ENCODE results near the gene EFCC1.
A peak's percentile ranks its signal among the peaks of the same experiment; 100 is the strongest.

The EFCC1 gene

GRCh38 chr3:129039271-129040038, 38.4 kb downstream of the EFCC1 start:
- H3K27me3 Mint-ChIP-seq (ENCODE audit: low read depth): peaks cover 42% of the 10 kb centered on the region
- no peaks in the 10 kb centered on the region for H3K4me1 Mint-ChIP-seq (ENCODE audit: low read depth)
- H3K36me3 Mint-ChIP-seq (ENCODE audit: low read depth): peaks cover 3% of the 10 kb centered on the region
- H3K27ac Mint-ChIP-seq: no peak overlapping the region
- no peaks in the 10 kb centered on the region for H3K9me3 Mint-ChIP-seq
- H3K4me3 Mint-ChIP-seq: no peak overlapping the region

GRCh38 chr3:129040039-129040336, 38.9 kb downstream of the EFCC1 start:
- no peak overlapping the region for H3K27ac Mint-ChIP-seq
- H3K36me3 Mint-ChIP-seq (ENCODE audit: low read depth): peaks cover 3% of the 10 kb centered on the region
- no peaks in the 10 kb centered on the region for H3K9me3 Mint-ChIP-seq
- no peaks in the 10 kb centered on the region for H3K4me1 Mint-ChIP-seq (ENCODE audit: low read depth)
- no peak overlapping the region for H3K4me3 Mint-ChIP-seq
- H3K27me3 Mint-ChIP-seq (ENCODE audit: low read depth): peaks cover 46% of the 10 kb centered on the region

GRCh38 chr3:129040579-129041300, 39.6 kb downstream of the EFCC1 start:
- H3K4me1 Mint-ChIP-seq (ENCODE audit: low read depth): peaks cover 1% of the 10 kb centered on the region
- H3K9me3 Mint-ChIP-seq: no peaks in the 10 kb centered on the region
- no peak overlapping the region for H3K4me3 Mint-ChIP-seq
- peaks cover 50% of the 10 kb centered on the region for H3K27me3 Mint-ChIP-seq (ENCODE audit: low read depth)
- no peak overlapping the region for H3K27ac Mint-ChIP-seq
- H3K36me3 Mint-ChIP-seq (ENCODE audit: low read depth): peaks cover 3% of the 10 kb centered on the region

GRCh38 chr3:129045675-129046036, 44.6 kb downstream of the EFCC1 start:
- Mint-ChIP-seq H3K27me3 (ENCODE audit: low read depth) (peaks cover 49% of the 10 kb centered on the region), H3K9me3 (peaks cover 7% of the 10 kb centered on the region), H3K36me3 (ENCODE audit: low read depth) (peaks cover 9% of the 10 kb centered on the region), H3K27ac (no peak overlapping the region), H3K4me1 (ENCODE audit: low read depth) (peaks cover 1% of the 10 kb centered on the region), H3K4me3 (peak overlapping the region; percentile 33)

- Mint-ChIP-seq H3K9me3 (peaks cover 7% of the 10 kb centered on the region), H3K4me3 (peak overlapping the region; percentile 26), H3K4me1 (ENCODE audit: low read depth) (peaks cover 1% of the 10 kb centered on the region), H3K27me3 (ENCODE audit: low read depth) (peaks cover 48% of the 10 kb centered on the region), H3K36me3 (ENCODE audit: low read depth) (peaks cover 9% of the 10 kb centered on the region), H3K27ac (no peak overlapping the region)
Measured at GRCh38 chr3:129046037-129046731, 45.1 kb downstream of the EFCC1 start.

- Mint-ChIP-seq H3K27me3 (ENCODE audit: low read depth) (peaks cover 41% of the 10 kb centered on the region), H3K4me1 (ENCODE audit: low read depth) (peaks cover 1% of the 10 kb centered on the region), H3K4me3 (peak overlapping the region; percentile 28), H3K27ac (no peak overlapping the region), H3K9me3 (peaks cover 7% of the 10 kb centered on the region), H3K36me3 (ENCODE audit: low read depth) (peaks cover 9% of the 10 kb centered on the region)
Measured at GRCh38 chr3:129046732-129047552, 45.8 kb downstream of the EFCC1 start.

GRCh38 chr3:129047553-129047839, 46.4 kb downstream of the EFCC1 start:
- H3K27ac Mint-ChIP-seq: no peak overlapping the region
- peaks cover 7% of the 10 kb centered on the region for H3K9me3 Mint-ChIP-seq
- peaks cover 35% of the 10 kb centered on the region for H3K27me3 Mint-ChIP-seq (ENCODE audit: low read depth)
- H3K4me1 Mint-ChIP-seq (ENCODE audit: low read depth): peaks cover 1% of the 10 kb centered on the region
- H3K36me3 Mint-ChIP-seq (ENCODE audit: low read depth): peaks cover 6% of the 10 kb centered on the region
- H3K4me3 Mint-ChIP-seq: peak overlapping the region; percentile 28

- H3K4me1 Mint-ChIP-seq (ENCODE audit: low read depth): peaks cover 6% of the 10 kb centered on the region
- peaks cover 7% of the 10 kb centered on the region for H3K9me3 Mint-ChIP-seq
- no peak overlapping the region for H3K27ac Mint-ChIP-seq
- H3K36me3 Mint-ChIP-seq (ENCODE audit: low read depth): peaks cover 6% of the 10 kb centered on the region
- H3K4me3 Mint-ChIP-seq: no peak overlapping the region
- H3K27me3 Mint-ChIP-seq (ENCODE audit: low read depth): peaks cover 10% of the 10 kb centered on the region
Measured at GRCh38 chr3:129050556-129051295, 49.6 kb downstream of the EFCC1 start.

GRCh38 chr3:129051871-129052340, 50.8 kb downstream of the EFCC1 start:
- peaks cover 7% of the 10 kb centered on the region for H3K9me3 Mint-ChIP-seq
- no peak overlapping the region for H3K4me3 Mint-ChIP-seq
- peaks cover 6% of the 10 kb centered on the region for H3K36me3 Mint-ChIP-seq (ENCODE audit: low read depth)
- peaks cover 15% of the 10 kb centered on the region for H3K27me3 Mint-ChIP-seq (ENCODE audit: low read depth)
- H3K27ac Mint-ChIP-seq: no peak overlapping the region
- H3K4me1 Mint-ChIP-seq (ENCODE audit: low read depth): peaks cover 6% of the 10 kb centered on the region

- peaks cover 23% of the 10 kb centered on the region for H3K27me3 Mint-ChIP-seq (ENCODE audit: low read depth)
- no peak overlapping the region for H3K27ac Mint-ChIP-seq
- no peak overlapping the region for H3K4me3 Mint-ChIP-seq
- peaks cover 7% of the 10 kb centered on the region for H3K9me3 Mint-ChIP-seq
- H3K36me3 Mint-ChIP-seq (ENCODE audit: low read depth): peaks cover 6% of the 10 kb centered on the region
- peaks cover 9% of the 10 kb centered on the region for H3K4me1 Mint-ChIP-seq (ENCODE audit: low read depth)
Measured at GRCh38 chr3:129052675-129053074, 51.6 kb downstream of the EFCC1 start.

- H3K4me1 Mint-ChIP-seq (ENCODE audit: low read depth): peaks cover 9% of the 10 kb centered on the region
- H3K27me3 Mint-ChIP-seq (ENCODE audit: low read depth): peaks cover 13% of the 10 kb centered on the region
- H3K4me3 Mint-ChIP-seq: no peak overlapping the region
- no peak overlapping the region for H3K27ac Mint-ChIP-seq
- no peaks in the 10 kb centered on the region for H3K36me3 Mint-ChIP-seq (ENCODE audit: low read depth)
- H3K9me3 Mint-ChIP-seq: no peaks in the 10 kb centered on the region
Measured at GRCh38 chr3:129054605-129055104, 53.6 kb downstream of the EFCC1 start.

- peaks cover 13% of the 10 kb centered on the region for H3K27me3 Mint-ChIP-seq (ENCODE audit: low read depth)
- no peak overlapping the region for H3K27ac Mint-ChIP-seq
- H3K9me3 Mint-ChIP-seq: no peaks in the 10 kb centered on the region
- H3K4me3 Mint-ChIP-seq: no peak overlapping the region
- no peaks in the 10 kb centered on the region for H3K36me3 Mint-ChIP-seq (ENCODE audit: low read depth)
- peaks cover 9% of the 10 kb centered on the region for H3K4me1 Mint-ChIP-seq (ENCODE audit: low read depth)
Measured at GRCh38 chr3:129056451-129057173, 55.5 kb downstream of the EFCC1 start.

- no peak overlapping the region for H3K27ac Mint-ChIP-seq
- no peaks in the 10 kb centered on the region for H3K36me3 Mint-ChIP-seq (ENCODE audit: low read depth)
- no peak overlapping the region for H3K4me3 Mint-ChIP-seq
- peaks cover 9% of the 10 kb centered on the region for H3K4me1 Mint-ChIP-seq (ENCODE audit: low read depth)
- no peaks in the 10 kb centered on the region for H3K9me3 Mint-ChIP-seq
- peaks cover 13% of the 10 kb centered on the region for H3K27me3 Mint-ChIP-seq (ENCODE audit: low read depth)
Measured at GRCh38 chr3:129057249-129057648, 56.1 kb downstream of the EFCC1 start.
